ENCODE data around the gene EPHA6.

DNA sequence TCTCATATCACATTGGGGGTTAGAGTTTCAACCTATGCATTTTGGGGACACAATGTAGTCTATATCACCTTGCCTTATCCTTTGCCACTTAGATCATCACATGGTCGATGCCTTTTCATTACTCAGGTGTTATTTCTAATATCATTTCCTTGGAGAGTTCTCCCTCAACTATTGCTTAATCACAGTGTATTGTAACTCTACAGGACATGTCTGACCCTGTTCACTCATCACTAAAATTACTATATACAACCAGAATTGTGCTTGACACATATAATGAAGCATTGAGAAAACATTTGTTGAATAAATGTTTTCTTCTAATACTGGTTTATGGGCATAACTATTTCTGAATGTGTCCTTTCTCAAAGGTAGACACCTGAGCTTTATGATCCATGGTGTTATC lies 207.4 kb downstream of the EPHA6 start:
- no peak for TF ChIP-seq EZH2phosphoT487 (IDR thresholded peaks at IDR 0.05; ENCODE audit: insufficient read depth, low read depth)
- TF ChIP-seq EZH2 (IDR thresholded peaks at IDR 0.05; ENCODE audit: insufficient read depth, poor library complexity, severe bottlenecking) = no peak

Data from GM23248 (cell line).